Frontal cortex (tissue), 4 donors: Measurements from ENCODE around the gene PDGFRB. TPM values are rescaled to one million over a fixed set of nuclear protein-coding genes. Genes with fewer than 3 reads are reported as not detected.

Experiments
- DNase-seq, 2 donors: peaks; one replicate each; pipeline ENCODE4 v3.0.0; 2012; ENCODE audit warnings: low spot score in 2 of 2
- FAIRE-seq: peaks from 2 replicates; lab custom pipeline; 2012; peaks lifted over from hg19 to GRCh38; lab: Jason Lieb, UNC
- total RNA-seq: library from RNA; depleted of rRNA; stranded (reverse); fragments of >200 nt; gene quantifications from one replicate; pipeline ENCODE4 v1.2.3, GENCODE V29; 2014
- donor health status: control.
- donor health status: control.
- donor health status: control.

The PDGFRB gene
- total RNA-seq, 1 donor from 2014 or later: 12.2 TPM

DNA sequence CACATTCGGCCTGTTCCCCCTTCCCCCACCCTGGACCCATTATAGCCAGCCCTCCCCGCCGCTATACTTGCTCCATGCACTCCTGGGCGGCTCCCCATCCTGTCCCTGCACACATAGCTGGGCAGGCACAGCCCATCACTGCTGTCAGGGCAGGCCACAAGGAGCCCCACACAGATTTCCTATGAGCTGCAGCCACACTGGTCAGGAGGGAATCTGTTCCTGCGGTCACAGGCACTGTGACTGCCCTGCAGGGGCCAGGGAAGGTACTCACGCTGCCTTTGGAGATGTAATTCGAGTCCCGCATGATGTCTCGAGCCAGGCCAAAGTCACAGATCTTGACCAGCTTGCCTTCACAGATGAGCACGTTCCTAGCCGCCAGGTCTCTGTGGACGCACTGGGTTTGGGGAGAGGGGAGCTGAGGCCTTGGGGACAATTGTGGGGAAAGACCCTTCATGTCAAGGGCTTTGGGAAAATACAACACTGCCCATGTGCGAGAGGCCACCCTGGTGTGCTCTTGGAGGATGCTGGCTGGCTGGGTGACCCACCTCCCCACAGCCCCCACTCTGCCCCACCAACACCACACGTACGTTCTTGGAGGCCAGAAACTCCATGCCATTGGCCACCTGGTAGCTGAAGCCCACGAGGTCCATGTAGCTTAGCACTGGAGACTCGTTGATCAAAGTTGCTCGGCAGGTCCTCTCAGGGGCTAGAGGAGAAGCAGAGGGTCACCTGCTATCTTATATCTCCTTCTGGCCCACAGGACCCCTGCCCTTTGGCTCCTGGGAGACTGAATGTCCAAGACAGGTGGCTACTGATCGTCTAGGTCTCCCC lies 34.8 kb downstream of the PDGFRB start:
- DNase-seq (no peak), FAIRE-seq (no peak)

DNA sequence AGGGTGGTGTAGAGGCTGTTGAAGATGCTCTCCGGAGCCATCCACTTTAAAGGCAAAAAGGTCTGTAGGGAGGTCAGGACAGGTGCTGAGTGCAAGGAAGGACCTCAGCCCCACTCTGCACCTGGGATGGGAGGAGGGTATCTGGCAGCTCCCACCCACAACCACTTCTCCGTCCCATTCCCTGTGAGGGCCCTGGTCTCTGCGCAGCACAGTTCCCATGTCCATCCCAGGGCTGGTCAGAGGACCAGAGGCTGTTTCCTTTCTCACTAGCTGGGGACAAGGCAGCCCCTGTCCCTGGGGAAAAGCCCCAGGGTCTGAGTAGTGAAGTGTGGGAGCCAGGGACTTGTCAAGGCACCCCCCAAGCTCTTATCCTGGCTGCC lies 35.6 kb downstream of the PDGFRB start:
- DNase-seq: no peak
- FAIRE-seq: no peak

DNA sequence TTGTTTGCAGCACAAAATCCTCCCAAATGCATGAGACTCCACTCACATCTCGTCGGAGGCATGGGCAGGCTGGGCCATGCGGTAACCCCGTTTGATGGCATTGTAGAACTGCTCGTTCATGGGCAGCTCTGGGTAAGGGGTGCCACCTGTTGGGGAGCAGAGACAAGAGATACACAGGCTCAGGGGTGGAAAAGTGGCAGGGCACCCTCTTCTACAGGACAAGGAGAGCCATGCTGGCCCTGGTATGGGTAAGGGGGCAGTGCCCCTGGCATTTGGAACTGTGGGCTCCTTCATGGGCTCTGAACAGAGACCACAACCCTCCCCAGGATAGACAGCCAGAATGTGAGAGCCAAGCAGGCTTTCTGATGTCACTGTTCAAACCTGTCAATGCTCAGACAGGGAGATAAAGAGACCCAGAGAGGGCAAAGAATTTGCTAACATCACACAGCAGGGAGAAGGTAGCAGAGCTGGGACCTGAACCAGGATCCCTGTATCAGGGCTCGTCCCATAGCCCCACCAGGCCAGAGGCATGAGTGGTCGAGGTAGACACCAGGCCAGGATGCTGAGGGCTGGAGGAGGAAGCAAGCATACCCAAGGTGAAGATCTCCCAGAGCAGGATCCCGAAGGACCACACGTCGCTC lies 36.1 kb downstream of the PDGFRB start:
- no peak for DNase-seq
- no peak for FAIRE-seq

DNA sequence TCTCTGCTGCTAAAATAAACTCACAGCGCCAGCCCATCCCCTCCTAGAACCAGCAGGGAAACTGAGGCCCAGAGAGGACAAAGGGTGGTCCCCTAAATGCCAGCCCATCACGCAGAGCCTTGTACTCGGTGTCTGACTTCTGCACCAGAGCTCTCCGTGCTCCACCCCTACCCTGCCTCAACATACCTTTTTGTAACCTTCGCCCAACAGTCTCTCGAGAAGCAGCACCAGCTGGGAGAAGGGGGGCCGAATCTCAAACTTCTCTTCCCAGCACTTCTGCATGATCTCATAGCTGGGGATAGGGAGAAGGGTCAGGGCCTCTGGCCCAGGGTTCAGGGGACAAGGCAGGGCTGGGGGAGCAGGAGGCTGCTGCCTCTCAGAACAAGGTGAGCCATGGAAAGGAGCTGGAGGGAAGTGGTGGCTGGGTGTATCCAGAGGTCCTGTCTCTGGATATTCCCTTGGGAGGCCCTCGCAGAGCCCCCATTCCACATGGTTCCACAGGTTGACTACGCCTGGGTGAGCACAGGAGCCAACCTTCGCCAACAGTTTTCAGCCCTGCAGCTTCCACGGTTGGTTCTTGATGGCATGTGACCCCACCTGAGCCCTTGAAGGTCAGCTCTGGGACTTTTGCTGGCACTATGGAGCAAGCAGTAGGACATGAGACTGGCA lies 37.0 kb downstream of the PDGFRB start:
- DNase-seq (no peak), FAIRE-seq (no peak)

DNA sequence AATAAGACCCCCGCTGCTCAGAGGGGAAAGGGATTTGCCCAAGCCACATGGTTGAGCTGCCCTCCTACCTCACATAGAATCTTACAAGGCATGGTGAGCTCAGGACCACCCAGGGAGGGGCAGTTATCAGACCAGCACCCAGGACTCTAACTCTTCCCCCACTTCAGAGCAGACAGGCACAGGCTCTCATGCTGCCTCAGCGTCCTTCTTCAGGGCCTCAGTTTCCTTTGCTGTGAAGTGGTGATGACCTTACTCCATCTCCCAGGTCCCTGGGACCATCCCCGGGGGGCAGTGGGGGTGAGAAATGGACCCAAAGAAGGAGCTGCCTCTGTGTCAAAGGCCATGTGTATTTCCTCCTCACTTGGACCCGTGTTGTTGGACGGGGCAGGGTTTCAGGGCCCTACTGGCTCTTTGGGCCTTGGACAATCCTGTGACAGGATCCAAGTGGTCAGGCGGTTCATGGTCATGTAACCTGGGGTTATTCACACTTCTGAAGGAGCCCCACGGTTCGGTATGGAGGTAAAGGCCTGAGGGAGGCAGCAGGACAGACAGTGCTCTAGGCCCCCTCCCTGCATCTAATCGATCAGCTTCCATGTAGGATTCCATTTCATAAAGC lies 37.6 kb downstream of the PDGFRB start:
- FAIRE-seq (no peak), DNase-seq (no peak)

DNA sequence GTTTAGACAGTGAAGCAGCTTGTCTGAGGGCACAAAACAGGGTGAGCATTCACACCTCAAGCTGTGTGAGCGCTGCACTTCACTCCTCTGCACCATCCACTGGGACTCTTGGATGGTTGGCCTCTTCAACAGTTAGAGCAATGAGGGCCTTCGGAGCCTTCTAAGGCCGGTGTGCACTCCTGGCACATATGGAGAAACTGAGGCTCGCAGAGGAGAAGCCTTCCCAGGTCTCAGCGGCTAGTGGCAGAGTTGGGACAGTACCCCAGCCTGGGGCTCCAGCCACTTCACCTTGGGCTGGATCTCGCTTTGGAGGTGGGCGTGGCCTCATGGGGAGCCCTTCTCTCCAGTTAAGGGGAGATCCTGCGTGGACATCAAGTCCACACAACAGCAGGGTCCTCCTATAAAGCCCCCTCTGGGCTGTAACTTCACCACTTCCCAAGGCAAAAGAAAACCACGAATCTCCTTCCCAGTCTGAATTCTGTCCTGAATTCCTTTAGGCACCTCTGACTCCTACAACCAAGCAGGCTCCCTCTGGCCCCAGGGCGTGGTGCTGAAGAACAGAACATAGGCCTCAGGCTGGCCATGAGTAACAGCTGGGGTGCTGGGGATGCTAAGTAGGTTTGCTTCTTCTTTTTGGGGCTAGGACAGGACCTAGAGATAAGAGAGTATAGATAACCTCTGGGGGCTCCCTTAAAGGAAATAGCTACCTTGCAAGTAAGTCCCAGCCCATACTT lies 38.8 kb downstream of the PDGFRB start:
- FAIRE-seq: no peak

DNA sequence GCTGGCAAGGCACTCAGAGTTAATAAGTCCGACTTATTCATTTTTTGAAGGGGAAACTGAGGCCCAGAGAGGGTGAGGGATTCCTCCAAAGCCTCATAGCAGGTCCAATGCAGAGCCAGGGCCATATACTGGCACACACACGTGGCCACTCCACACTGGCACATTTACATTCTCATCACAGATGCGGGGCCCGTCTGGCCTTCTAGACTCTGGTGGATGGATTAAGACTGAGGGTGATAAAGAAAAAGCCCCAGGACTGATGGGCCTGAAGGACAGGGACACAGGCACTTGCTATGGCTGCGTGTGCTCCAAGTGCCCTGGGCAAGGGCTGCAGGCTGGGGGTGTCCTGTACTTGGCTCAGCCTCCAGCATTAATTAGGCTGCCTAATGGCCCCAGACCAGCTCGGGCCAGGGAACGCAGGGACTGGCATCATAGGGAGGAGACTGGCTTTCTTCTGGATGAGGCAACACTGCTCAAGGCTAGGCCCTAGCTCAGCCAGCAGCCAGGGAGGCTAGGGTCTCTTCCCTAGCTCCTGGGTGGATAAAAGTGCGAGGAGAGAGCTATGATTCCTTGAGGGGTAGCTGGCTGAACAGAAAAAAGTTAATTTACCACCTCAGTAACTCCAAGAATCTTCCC lies 40.8 kb downstream of the PDGFRB start:
- DNase-seq: no peak
- FAIRE-seq: no peak

More for the DNA sequence above, 38.8 kb downstream of the PDGFRB start:
- DNase-seq: no peak

DNA sequence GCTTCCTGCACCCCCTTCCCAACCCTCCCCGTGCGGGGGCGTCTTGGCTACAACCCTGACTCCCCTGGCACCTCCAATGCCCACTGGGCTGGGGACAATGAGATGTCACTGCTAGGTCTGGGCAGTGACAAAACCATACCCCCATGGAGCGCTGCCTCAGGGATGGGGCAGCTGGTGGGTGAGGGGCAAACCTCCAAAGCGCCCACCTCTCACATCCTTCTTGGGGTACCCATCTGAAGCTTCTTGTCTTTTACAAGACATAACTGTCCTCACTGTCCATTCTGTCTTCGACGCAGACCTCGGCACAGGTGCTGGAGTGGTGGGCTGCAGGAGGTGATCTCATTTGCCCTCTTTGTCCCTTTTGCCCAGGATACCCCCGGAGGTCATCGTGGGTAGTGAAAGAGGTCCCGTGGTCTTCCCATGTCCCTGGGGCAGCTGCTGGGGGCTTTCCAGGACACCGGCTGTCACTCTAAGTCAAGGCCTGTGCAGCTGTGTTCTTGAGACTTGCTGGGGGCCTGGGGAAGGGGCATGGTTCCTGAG lies 41.5 kb downstream of the PDGFRB start:
- FAIRE-seq: no peak
- DNase-seq: no peak

DNA sequence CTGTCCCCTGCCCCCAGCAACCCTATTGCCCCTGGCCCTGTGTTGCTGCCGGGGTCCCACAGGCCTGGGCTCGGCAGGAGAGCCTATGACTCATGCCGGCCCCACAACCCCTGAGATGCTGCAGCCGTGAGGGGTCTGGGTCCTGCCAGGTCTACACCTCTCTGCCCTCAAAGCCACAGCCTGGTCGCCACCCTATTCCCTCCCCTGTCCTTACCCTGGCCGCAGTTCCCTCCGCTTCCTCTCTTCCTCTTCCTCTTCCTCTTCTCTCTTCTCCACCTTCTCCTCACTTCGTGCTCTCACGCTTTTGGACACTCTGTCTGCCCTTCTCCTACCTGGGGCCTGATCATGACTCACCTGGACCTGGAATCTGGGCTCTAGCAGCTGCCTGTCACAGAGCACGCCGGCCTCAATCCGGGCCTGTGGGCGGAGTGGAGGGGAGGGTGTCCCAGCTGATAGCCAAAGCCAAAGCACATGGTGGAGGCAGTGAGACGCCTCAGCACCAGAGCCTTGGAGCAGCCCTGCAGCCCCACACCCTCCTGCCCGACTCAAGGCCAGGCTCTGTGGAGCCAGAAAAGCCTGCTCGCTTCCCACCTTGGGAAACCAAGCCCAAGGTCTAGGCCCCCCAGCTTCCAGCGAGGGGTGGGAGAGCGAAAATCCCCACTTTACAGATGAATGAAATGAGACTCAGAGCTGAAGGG lies 42.4 kb downstream of the PDGFRB start:
- peak in 1 of 2 donors; percentile 6 for DNase-seq
- FAIRE-seq: no peak

DNA sequence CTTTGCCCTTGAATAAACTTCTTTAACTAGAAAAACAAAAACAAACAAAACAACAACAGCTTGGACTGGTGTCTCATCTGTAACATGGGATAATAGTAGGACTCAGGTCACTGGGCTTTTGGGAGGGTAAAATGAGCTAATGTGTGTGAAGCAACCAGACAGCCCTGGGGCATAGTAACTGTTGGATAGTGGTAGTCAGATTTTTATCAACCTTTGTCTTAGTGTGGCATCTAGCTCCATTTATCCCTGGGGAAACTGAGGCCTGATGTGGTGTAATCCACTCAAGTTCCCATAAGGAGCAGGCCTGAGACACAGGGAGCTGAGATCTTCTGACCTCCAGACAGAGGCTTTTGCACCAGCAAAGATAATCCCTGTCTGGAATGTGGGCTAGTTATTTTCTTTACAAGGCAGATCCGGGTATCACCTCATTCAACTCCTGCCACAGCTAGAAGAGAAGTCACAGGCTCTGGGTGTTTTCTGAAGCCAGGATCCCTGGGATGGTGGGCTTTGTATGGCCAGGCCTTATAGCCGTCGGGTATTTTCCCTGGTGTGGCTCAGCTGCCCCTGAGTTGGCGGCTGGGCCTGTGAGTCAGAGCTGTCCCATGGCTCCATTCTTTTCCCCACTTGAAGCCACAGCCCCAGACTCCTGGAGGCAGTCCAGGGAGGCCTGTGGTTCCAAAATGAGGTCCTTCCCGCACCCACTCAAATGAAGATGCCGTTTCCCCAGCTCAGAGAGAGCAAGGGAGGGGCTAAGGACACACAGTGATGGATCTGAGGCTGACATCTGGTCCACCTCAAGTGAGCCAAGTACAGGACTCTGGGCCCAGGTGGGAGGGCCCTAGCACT lies 43.2 kb downstream of the PDGFRB start:
- FAIRE-seq (no peak), DNase-seq (peak in 1 of 2 donors; percentile 48)

DNA sequence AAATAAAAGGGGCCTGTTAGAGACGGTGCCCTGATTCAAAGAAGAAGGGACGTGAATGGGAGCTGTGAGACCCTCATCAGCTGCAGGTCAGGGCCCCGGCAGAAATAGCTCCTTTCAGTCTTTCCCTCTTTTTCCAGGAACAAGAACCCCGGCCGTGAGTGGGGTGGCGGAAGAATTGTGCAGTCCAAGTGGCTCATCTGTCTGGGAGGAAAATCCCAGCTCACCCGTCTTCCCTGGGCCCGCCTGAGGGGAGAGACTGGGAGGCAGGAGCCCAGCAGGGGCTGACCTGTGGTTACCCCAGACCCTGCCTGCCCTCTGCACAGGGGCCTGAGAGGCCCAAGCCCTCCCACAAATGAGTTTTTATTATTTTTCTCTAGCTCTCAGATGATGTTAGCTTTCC lies 44.5 kb downstream of the PDGFRB start:
- peak in 1 of 2 donors; percentile 3 for DNase-seq
- FAIRE-seq: no peak

DNA sequence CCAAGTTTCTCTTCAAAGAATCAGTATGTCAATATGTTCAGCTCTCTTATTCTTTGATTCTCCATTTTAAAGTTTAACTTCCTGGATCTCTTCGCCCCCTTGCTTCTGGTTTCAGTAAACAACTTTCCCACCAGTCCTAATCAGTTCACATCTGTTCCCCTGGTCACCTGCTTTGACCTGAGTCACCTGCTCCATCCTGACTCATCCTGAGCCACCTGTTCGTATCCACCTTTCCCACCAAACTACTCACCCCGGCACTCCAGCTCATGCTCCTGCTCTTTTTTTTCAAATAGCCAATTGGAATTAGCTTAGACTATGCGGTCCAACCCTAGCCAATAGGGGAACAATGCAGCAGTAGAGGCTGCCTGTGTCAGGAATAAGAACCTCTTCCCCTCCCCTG lies 45.7 kb downstream of the PDGFRB start:
- FAIRE-seq: no peak
- no peak for DNase-seq

DNA sequence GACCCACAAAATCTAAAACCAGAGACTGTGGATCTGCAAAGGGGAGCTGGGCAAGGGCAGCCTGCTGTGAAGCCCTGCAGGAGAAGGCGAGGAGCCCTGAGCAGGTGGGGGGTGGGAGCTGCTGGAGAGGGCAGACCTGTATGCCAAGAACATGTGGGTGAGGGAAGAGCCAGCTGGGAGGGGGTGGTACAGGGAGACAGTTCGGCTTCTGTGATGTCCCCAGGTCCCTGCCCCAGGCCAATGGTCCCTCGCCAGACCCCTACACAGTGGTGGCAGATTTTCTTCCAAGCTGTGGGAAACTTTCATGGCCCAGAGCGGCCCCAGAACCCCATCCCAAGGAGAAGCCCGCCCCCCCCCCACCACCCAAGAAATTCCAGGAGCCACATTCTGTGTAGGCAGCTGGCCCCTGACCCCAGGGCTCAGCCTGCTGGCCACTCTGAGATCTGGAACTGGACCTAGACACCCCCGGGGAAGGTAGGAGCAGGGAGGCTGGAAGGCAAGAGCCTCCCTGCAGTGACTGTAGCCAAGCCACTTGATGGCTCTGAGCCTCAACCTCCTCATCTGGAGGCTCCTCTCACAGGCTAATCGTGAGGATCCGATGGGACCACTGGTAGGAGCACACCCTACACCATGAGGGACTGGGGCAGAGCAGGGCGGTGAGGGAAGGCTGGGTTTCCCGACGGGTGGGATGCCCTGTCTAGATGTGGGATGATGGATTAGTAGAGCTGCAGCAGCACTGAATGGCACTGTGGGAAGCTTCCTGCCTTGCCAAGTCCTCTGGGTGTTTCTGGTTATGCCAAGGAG lies 46.7 kb downstream of the PDGFRB start:
- FAIRE-seq (no peak), DNase-seq (peak in 1 of 2 donors; percentile 12)

DNA sequence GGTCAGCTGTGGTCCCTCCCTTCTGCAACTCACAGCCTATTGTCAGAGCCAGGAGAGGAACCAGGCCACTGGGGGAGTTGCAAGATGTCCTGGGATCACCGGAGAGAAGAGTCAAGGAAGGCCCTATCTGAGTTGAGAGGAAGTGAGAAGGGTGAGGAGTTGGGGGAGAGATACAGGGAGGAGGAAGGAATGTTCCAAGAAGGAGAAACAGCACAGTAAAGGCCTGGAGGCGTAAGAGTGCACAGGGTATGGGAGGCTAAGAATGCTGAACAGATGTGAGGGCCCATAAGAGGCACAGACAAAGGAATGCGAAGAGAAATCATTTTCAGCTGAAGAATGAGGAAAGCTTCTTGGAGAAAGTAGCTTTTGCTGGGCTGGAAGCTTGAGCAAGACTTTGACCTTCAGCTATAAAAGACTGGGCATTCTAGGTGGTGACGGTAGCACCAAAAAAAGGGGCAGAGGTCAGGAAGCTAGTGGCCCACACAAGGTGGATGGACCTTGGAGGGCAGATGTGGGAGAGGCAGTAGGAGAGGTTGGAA lies 47.7 kb downstream of the PDGFRB start:
- FAIRE-seq (no peak), DNase-seq (peak in 1 of 2 donors; percentile 2)

DNA sequence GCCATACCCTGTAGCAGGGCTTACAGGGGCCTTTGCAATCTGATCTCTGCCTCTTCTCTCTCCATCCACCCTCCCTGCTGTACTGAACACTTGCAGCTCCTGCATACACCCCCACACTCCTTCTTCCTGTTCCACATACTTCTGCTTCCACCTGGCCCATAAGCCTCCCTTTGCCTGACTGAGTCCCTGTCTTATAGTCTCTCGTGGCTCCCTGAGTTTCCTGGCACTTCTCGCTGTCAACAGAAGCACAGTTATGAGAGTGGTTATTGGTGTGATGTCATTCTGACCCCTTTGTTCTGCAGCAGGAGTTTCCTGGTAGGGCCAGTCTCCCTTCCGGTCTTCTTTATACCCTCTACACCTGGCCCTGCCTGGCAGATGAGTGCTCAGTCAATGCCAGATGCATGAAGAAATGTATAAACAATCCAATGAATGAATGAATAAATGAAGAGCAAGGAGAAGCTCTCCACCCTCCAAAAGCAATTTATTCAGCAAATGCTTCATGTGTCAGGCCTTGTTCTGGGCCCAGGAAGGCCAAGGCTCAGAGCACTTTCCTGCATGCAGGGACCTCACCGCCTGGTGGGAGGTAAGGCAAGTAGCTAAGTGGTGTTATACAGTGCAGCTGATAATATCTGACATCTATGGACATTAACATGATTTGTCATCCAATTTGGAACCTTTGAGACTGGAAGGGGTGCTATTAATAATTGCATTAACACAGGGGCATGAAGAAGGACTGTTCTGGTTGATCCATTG lies 48.8 kb downstream of the PDGFRB start:
- no peak for FAIRE-seq
- DNase-seq: peak in 1 of 2 donors; percentile 7
